Lower leg skin (tissue), 3 donors: ENCODE results near the gene CFDP1.

Source experiments
- POLR2A ChIP-seq, 2 donors: fragments of 450-650 bp; IDR thresholded peaks; one replicate each; pipeline ENCODE4 v1.6.1; 2016 to 2017; ENCODE audit warnings: antibody characterized with exemption in 2 of 2, mild to moderate bottlenecking in 1 of 2, moderate library complexity in 1 of 2
- TF ChIP-seq, protein P1 (sequence below), 3 donors: fragments of 450-650 bp; IDR thresholded peaks; one replicate each; pipeline ENCODE4 v1.5.1; 2016; ENCODE audit warnings: antibody characterized with exemption in 3 of 3, mild to moderate bottlenecking in 3 of 3, moderate library complexity in 2 of 3

DNA sequence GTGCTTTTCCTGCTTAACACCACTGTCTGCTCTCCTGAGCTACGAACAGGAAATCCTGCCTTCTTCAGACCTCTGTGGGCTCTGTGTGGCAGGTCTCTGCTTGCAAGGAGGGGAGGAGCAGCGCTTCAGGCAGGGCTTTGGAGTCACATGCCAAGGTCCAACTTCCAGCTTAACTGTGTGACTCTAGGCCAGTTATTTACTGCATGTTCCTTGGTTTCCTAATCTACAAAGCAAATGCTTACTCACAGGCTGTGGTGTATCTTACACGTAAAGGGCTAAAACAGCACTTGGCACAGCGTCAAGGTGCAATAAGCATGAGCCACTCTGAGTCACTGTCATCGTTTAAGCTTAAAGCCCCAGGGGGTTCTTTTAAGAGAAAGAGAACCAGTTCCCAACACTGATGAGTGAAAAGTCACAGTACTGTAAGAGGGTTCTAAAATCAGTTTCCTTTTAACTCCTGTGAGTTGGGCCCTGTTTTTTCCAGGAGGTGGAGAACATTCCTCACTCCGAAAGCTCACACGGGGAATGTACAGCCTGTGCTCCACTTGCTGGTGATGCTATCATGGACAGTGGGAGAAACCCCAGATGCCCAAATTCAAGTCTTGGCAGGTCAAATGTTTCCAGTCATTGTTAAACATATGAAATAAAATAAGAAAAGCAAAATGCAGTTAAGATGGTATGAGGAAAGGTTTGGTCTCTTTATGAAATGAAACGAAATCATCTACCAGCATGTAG, 127.8 kb downstream of the CFDP1 start:
- TF ChIP-seq, protein P1, sequence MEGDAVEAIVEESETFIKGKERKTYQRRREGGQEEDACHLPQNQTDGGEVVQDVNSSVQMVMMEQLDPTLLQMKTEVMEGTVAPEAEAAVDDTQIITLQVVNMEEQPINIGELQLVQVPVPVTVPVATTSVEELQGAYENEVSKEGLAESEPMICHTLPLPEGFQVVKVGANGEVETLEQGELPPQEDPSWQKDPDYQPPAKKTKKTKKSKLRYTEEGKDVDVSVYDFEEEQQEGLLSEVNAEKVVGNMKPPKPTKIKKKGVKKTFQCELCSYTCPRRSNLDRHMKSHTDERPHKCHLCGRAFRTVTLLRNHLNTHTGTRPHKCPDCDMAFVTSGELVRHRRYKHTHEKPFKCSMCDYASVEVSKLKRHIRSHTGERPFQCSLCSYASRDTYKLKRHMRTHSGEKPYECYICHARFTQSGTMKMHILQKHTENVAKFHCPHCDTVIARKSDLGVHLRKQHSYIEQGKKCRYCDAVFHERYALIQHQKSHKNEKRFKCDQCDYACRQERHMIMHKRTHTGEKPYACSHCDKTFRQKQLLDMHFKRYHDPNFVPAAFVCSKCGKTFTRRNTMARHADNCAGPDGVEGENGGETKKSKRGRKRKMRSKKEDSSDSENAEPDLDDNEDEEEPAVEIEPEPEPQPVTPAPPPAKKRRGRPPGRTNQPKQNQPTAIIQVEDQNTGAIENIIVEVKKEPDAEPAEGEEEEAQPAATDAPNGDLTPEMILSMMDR (IDR thresholded peaks at IDR 0.05): no peak
- no peak for TF ChIP-seq POLR2A (IDR thresholded peaks at IDR 0.05)
